ENCODE data around the gene DONSON.

The DONSON gene

DNA sequence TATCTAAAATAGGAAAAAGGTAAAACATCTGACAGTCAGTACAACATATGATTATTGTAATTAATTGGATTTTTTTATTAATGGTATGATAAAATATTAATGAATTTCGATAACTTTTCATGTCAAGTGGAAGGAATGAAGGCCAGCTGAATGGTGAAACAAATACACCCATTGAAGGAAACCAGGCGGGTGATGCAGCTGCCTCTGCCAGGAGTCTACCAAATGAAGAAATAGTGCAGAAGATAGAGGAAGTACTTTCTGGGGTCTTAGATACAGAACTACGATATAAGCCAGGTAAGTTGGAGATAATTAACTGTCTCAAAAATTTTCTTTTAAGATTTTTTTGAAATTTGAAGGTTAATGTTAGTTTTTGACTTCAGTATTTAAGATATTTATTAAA is 42.4 kb downstream of the DONSON start:
- Mint-ChIP-seq H3K27ac (no peak overlapping the region), H3K4me1 (peaks cover 29% of the 10 kb centered on the region), H3K27me3 (ENCODE audit: low read depth, poor library complexity) (no peaks in the 10 kb centered on the region), H3K9me3 (peaks cover 20% of the 10 kb centered on the region), H3K4me3 (no peak overlapping the region), H3K36me3 (ENCODE audit: low read depth) (peaks cover 57% of the 10 kb centered on the region)
- no peak for DNase-seq
- TF ChIP-seq, protein P1, sequence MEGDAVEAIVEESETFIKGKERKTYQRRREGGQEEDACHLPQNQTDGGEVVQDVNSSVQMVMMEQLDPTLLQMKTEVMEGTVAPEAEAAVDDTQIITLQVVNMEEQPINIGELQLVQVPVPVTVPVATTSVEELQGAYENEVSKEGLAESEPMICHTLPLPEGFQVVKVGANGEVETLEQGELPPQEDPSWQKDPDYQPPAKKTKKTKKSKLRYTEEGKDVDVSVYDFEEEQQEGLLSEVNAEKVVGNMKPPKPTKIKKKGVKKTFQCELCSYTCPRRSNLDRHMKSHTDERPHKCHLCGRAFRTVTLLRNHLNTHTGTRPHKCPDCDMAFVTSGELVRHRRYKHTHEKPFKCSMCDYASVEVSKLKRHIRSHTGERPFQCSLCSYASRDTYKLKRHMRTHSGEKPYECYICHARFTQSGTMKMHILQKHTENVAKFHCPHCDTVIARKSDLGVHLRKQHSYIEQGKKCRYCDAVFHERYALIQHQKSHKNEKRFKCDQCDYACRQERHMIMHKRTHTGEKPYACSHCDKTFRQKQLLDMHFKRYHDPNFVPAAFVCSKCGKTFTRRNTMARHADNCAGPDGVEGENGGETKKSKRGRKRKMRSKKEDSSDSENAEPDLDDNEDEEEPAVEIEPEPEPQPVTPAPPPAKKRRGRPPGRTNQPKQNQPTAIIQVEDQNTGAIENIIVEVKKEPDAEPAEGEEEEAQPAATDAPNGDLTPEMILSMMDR (IDR thresholded peaks at IDR 0.05) = no peak

DNA sequence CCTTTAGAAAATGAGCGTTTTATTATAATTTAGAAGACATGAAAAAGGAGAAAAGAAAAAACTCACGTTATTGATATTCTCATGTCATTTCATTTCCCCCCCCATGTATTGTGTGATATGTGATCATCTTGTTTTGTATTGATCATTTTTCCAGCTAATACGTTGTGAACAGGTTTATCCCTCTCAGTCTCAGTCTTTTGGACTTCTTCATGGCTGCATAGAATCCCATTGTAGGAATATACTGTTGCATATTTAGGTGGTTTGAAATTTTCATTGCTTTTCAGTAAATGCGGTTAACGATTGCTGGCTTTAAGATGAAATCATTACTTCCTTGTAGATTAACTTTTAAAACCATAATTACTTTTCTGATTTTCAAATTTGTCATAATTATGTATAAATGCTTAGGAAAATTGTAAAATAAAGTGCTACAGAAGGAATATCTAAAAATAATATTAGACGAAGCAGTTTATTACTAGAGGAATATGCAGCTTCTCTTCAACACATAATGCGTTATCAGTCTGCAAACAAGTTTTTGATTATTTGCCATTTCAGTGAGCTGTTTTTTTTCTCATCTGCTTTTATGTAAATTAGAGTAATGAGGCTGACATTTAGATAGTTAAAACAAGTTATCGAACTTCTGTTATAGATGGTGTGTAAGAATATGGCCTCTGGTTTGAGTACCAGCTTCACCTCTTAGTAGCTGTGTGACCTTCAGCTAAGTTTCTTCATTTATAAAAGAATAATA is 43.9 kb downstream of the DONSON start:
- no peak for DNase-seq
- H3K27ac Mint-ChIP-seq = peak overlapping the region; percentile 100
- H3K4me1 Mint-ChIP-seq = peaks cover 43% of the 10 kb centered on the region
- H3K9me3 Mint-ChIP-seq = peaks cover 16% of the 10 kb centered on the region
- no peaks in the 10 kb centered on the region for H3K27me3 Mint-ChIP-seq (ENCODE audit: low read depth, poor library complexity)
- peaks cover 46% of the 10 kb centered on the region for H3K36me3 Mint-ChIP-seq (ENCODE audit: low read depth)
- TF ChIP-seq, protein P1 (IDR thresholded peaks at IDR 0.05) = no peak
- peak overlapping the region; percentile 97 for H3K4me3 Mint-ChIP-seq

DNA sequence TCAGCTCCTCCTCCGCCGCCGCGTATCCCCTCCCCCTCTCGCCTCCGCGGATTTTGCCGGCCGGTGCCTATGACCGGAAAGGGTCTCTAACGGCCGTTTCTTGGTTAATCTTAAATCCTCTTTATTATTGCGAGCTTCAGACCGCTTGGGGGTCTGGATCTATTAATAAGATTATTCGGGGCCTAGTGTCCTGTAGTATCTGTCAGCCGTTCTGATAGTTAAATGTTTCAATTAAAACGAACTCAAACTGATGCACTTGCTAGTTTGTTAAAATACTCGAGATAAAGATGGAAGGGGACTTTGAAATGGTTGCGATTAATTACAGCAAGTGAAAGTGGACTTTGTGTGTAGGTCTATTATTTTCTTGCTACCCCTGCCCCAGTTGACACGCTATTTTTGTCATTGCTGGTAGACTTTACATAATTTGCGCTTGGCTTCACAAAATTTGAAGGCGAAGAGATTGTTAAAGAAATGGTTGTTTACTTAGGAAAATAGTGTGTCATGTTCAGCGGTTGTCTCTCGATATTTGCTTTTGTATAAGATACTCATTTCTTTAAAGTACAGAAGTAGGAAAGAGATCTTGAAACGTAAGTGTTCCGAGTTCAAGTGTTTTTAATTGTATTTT is 44.9 kb downstream of the DONSON start:
- H3K9me3 Mint-ChIP-seq = peaks cover 10% of the 10 kb centered on the region
- peak overlapping the region; percentile 100 for H3K27ac Mint-ChIP-seq
- H3K4me1 Mint-ChIP-seq = peaks cover 43% of the 10 kb centered on the region
- TF ChIP-seq, protein P1 (IDR thresholded peaks at IDR 0.05) = no peak
- H3K27me3 Mint-ChIP-seq (ENCODE audit: low read depth, poor library complexity) = no peaks in the 10 kb centered on the region
- H3K4me3 Mint-ChIP-seq = peak overlapping the region; percentile 97
- DNase-seq = peak; percentile 85
- peaks cover 43% of the 10 kb centered on the region for H3K36me3 Mint-ChIP-seq (ENCODE audit: low read depth)

GRCh38 chr21:33542640-33543504 is 45.6 kb downstream of the DONSON start, which contains the start of gene SON:
Gene SON (plus strand): TSS chr21:33543038. CDS start chr21:33543093, 55 bp downstream.
- peaks cover 8% of the 10 kb centered on the region for H3K9me3 Mint-ChIP-seq
- no peaks in the 10 kb centered on the region for H3K27me3 Mint-ChIP-seq (ENCODE audit: low read depth, poor library complexity)
- TF ChIP-seq, protein P1 (IDR thresholded peaks at IDR 0.05) = no peak
- H3K27ac Mint-ChIP-seq = peak within 1 kb of the TSS; percentile 100
- peaks cover 43% of the 10 kb centered on the region for H3K4me1 Mint-ChIP-seq
- H3K36me3 Mint-ChIP-seq (ENCODE audit: low read depth) = peaks cover 42% of the 10 kb centered on the region
- peak; percentile 94 for DNase-seq
- peak within 1 kb of the TSS; percentile 97 for H3K4me3 Mint-ChIP-seq

- Mint-ChIP-seq H3K4me1 (peaks cover 43% of the 10 kb centered on the region), H3K27ac (peak within 1 kb of the TSS; percentile 100), H3K9me3 (peaks cover 8% of the 10 kb centered on the region), H3K36me3 (ENCODE audit: low read depth) (peaks cover 42% of the 10 kb centered on the region), H3K4me3 (peak within 1 kb of the TSS; percentile 97), H3K27me3 (ENCODE audit: low read depth, poor library complexity) (no peaks in the 10 kb centered on the region)
- peak; percentile 85 for DNase-seq
- TF ChIP-seq, protein P1 (IDR thresholded peaks at IDR 0.05) = no peak
These were observed 46.5 kb downstream of the DONSON start, which contains the start of gene GART for GRCh38 chr21:33541756-33542639. Gene GART (minus strand): TSS chr21:33542117. CDS start chr21:33539315, 2,802 bp downstream.
